Germinal center (tissue), 1 donor: ENCODE measurements around the gene PPOX.
A peak's percentile ranks its signal among the peaks of the same experiment; 100 is the strongest.

Experiments
- DNase-seq: peaks from one replicate; pipeline ENCODE4 v3.0.0; 2012; ENCODE audit warnings: mixed read lengths, low spot score

PPOX gene

GRCh38 chr1:161198194-161198896 is 32.1 kb downstream of the PPOX start:
- DNase-seq = no peak

- DNase-seq = no peak
Observed at GRCh38 chr1:161198897-161199431, 32.7 kb downstream of the PPOX start, which contains the start of gene ADAMTS4. Gene ADAMTS4, minus strand, starts transcription at chr1:161199054. Its CDS starts 427 bp downstream, at chr1:161198627.

- DNase-seq = no peak
Observed at GRCh38 chr1:161199506-161200139, 33.4 kb downstream of the PPOX start.

GRCh38 chr1:161200421-161200991 is 34.3 kb downstream of the PPOX start:
- no peak for DNase-seq

- no peak for DNase-seq
Observed at GRCh38 chr1:161200992-161201835, 35.0 kb downstream of the PPOX start.

GRCh38 chr1:161201836-161202712 is 35.8 kb downstream of the PPOX start, which contains the start of gene NDUFS2:
Gene NDUFS2, plus strand, starts transcription at chr1:161202367. Its CDS starts 19 bp downstream, at chr1:161202386.
- DNase-seq = peak; percentile 93

- no peak for DNase-seq
Observed at GRCh38 chr1:161206411-161207140, 40.4 kb downstream of the PPOX start.

GRCh38 chr1:161207173-161207572 is 40.9 kb downstream of the PPOX start:
- no peak for DNase-seq

GRCh38 chr1:161209790-161210409 is 43.7 kb downstream of the PPOX start:
- peak; percentile 72 for DNase-seq

GRCh38 chr1:161214369-161214768 is 48.1 kb downstream of the PPOX start:
- DNase-seq = no peak

- no peak for DNase-seq
Observed at GRCh38 chr1:161215076-161215475, 48.9 kb downstream of the PPOX start, which contains the start of gene FCER1G. Gene FCER1G, plus strand, starts transcription at chr1:161215295. Its CDS starts 27 bp downstream, at chr1:161215322.

GRCh38 chr1:161216945-161217712 is 50.9 kb downstream of the PPOX start:
- peak; percentile 23 for DNase-seq

- no peak for DNase-seq
Observed at GRCh38 chr1:161217831-161218230, 51.6 kb downstream of the PPOX start.

GRCh38 chr1:161218301-161219077 is 52.3 kb downstream of the PPOX start:
- DNase-seq = no peak

GRCh38 chr1:161219078-161219892 is 53.1 kb downstream of the PPOX start:
- no peak for DNase-seq

- DNase-seq = no peak
Observed at GRCh38 chr1:161220002-161220401, 53.8 kb downstream of the PPOX start.
